H9 (cell line): ENCODE measurements around the gene STARD3. TPM values are rescaled to one million over a fixed set of nuclear protein-coding genes. Genes with fewer than 3 reads are reported as not detected.

Source experiments
- DNase-seq: peaks from one replicate; pipeline ENCODE4 v3.0.0-alpha.2; 2017
- H2AFZ ChIP-seq: one replicate; pipeline ENCODE4 v1.6.1; 2013; ENCODE audit warnings: mild to moderate bottlenecking, low read length, control low read depth, moderate library complexity
- H2AK5ac ChIP-seq: 2 replicates; pipeline ENCODE4 v1.6.1; 2013; ENCODE audit warnings: low read length, control low read depth, mixed read lengths; ENCODE audit not compliant: insufficient read length
- H2BK120ac ChIP-seq: one replicate; pipeline ENCODE4 v1.6.1; 2013; ENCODE audit warnings: low read depth, mild to moderate bottlenecking, low read length, control low read depth, inconsistent platforms; ENCODE audit not compliant: poor library complexity, severe bottlenecking
- H2BK12ac ChIP-seq: 2 replicates; pipeline ENCODE4 v1.6.1; 2013; ENCODE audit warnings: low read length, control low read depth, mixed read lengths, low read depth; ENCODE audit not compliant: insufficient read length
- H2BK15ac ChIP-seq: 2 replicates; pipeline ENCODE4 v1.6.1; 2013; ENCODE audit warnings: low read depth, low read length, control low read depth
- H2BK20ac ChIP-seq: one replicate; pipeline ENCODE4 v1.6.1; 2013; ENCODE audit warnings: low read depth, mild to moderate bottlenecking, low read length, control low read depth, inconsistent platforms; ENCODE audit not compliant: poor library complexity, severe bottlenecking
- H2BK5ac ChIP-seq: 2 replicates; pipeline ENCODE4 v1.6.1; 2013; ENCODE audit warnings: low read length, control low read depth, mixed read lengths; ENCODE audit not compliant: insufficient read length
- H3K14ac ChIP-seq: 2 replicates; pipeline ENCODE4 v1.6.1; 2013; ENCODE audit warnings: low read length, control low read depth; ENCODE audit not compliant: insufficient read depth
- H3K18ac ChIP-seq: 2 replicates; pipeline ENCODE4 v1.6.1; 2013; ENCODE audit warnings: low read depth, mild to moderate bottlenecking, mixed read lengths, low read length, control low read depth; ENCODE audit not compliant: insufficient read length
- H3K23ac ChIP-seq: 2 replicates; pipeline ENCODE4 v1.6.1; 2013; ENCODE audit warnings: low read length, control low read depth, mixed read lengths, low read depth; ENCODE audit not compliant: insufficient read length
- H3K23me2 ChIP-seq: 2 replicates; pipeline ENCODE4 v1.6.1; 2013; ENCODE audit warnings: low read depth, mild to moderate bottlenecking, mixed read lengths, low read length, control low read depth; ENCODE audit not compliant: insufficient read length, poor library complexity, severe bottlenecking
- H3K27ac ChIP-seq: 2 replicates; pipeline ENCODE4 v1.5.1; 2013; ENCODE audit warnings: low read length, control low read depth, mixed read lengths, low read depth; ENCODE audit not compliant: insufficient read length
- H3K27me3 ChIP-seq: 2 replicates; pipeline ENCODE4 v1.6.1; 2013; ENCODE audit warnings: low read length, control low read depth, inconsistent platforms; ENCODE audit not compliant: insufficient read depth
- H3K4ac ChIP-seq: 2 replicates; pipeline ENCODE4 v1.6.1; 2013; ENCODE audit warnings: low read depth, mild to moderate bottlenecking, control low read depth, inconsistent platforms, low read length, moderate library complexity
- H3K4me1 ChIP-seq: 2 replicates; pipeline ENCODE4 v1.6.1; 2013; ENCODE audit warnings: low read length, control low read depth, inconsistent platforms; ENCODE audit not compliant: insufficient read depth
- H3K4me2 ChIP-seq: 2 replicates; pipeline ENCODE4 v1.6.1; 2013; ENCODE audit warnings: low read length, control low read depth, mixed read lengths; ENCODE audit not compliant: insufficient read length, insufficient read depth
- H3K56ac ChIP-seq: 2 replicates; pipeline ENCODE4 v1.6.1; 2013; ENCODE audit warnings: low read depth, mild to moderate bottlenecking, mixed read lengths, low read length, control low read depth; ENCODE audit not compliant: insufficient read length
- H3K79me1 ChIP-seq: 2 replicates; pipeline ENCODE4 v1.6.1; 2013; ENCODE audit warnings: low read depth, mild to moderate bottlenecking, moderate library complexity, low read length, control low read depth, inconsistent platforms; ENCODE audit not compliant: insufficient read depth, poor library complexity, severe bottlenecking
- H3K79me2 ChIP-seq: 2 replicates; pipeline ENCODE4 v1.6.1; 2013; ENCODE audit warnings: low read length, control low read depth, inconsistent platforms; ENCODE audit not compliant: insufficient read depth
- H3K9ac ChIP-seq: 2 replicates; pipeline ENCODE4 v1.6.1; 2013; ENCODE audit warnings: low read length, control low read depth, mixed read lengths; ENCODE audit not compliant: insufficient read length; ENCODE audit errors: extremely low read depth
- H3K9me3 ChIP-seq: one replicate; pipeline ENCODE4 v1.6.1; 2013; ENCODE audit warnings: low read depth, low read length, inconsistent platforms; ENCODE audit not compliant: control insufficient read depth
- H3T11ph ChIP-seq: one replicate; pipeline ENCODE4 v1.6.1; 2013; ENCODE audit warnings: mild to moderate bottlenecking, low read length, control low read depth, inconsistent platforms
- H4K20me1 ChIP-seq: one replicate; pipeline ENCODE4 v1.6.1; 2013; ENCODE audit not compliant: control insufficient read depth, insufficient read length, insufficient read depth
- H4K5ac ChIP-seq: 2 replicates; pipeline ENCODE4 v1.6.1; 2013; ENCODE audit warnings: low read depth, mild to moderate bottlenecking, mixed read lengths, low read length, control low read depth; ENCODE audit not compliant: insufficient read length
- H4K8ac ChIP-seq: replicated peaks from 2 replicates; pipeline ENCODE4 v1.6.1; 2013; ENCODE audit warnings: low read length, control low read depth, mixed read lengths, low read depth; ENCODE audit not compliant: insufficient read length
- H4K91ac ChIP-seq: 2 replicates; pipeline ENCODE4 v1.6.1; 2013; ENCODE audit warnings: low read depth, mild to moderate bottlenecking, moderate library complexity, mixed read lengths, low read length, control low read depth; ENCODE audit not compliant: insufficient read length
- H3K27ac Mint-ChIP-seq, 3 experiments: 2 replicates in 2 of 3; 3 replicates in 1 of 3; pipeline ENCODE4 v1.8.0; 2020 to 2021; ENCODE audit warnings: mixed read lengths in 3 of 3, mild to moderate bottlenecking in 1 of 3, moderate library complexity in 1 of 3
- H3K27me3 Mint-ChIP-seq: 2 replicates; pipeline ENCODE4 v1.8.0; 2021; ENCODE audit warnings: low read depth, mild to moderate bottlenecking, moderate library complexity, mixed read lengths
- H3K36me3 Mint-ChIP-seq, 3 experiments: 2 replicates in 2 of 3; 3 replicates in 1 of 3; pipeline ENCODE4 v1.8.0; 2020 to 2021; ENCODE audit warnings: low read depth in 3 of 3, mixed read lengths in 3 of 3; ENCODE audit not compliant: insufficient read depth in 1 of 3
- H3K4me1 Mint-ChIP-seq, 2 experiments: 2 replicates each; pipeline ENCODE4 v1.8.0; 2020; ENCODE audit warnings: mixed read lengths in 2 of 2
- H3K4me3 Mint-ChIP-seq, 2 experiments: 2 replicates in 1 of 2; 3 replicates in 1 of 2; pipeline ENCODE4 v1.8.0; 2020 to 2021; ENCODE audit warnings: mild to moderate bottlenecking in 2 of 2, mixed read lengths in 2 of 2, moderate library complexity in 1 of 2
- H3K9me3 Mint-ChIP-seq, 2 experiments: 2 replicates in 1 of 2; 3 replicates in 1 of 2; pipeline ENCODE4 v1.8.0; 2020; ENCODE audit warnings: mild to moderate bottlenecking in 2 of 2, mixed read lengths in 2 of 2, moderate library complexity in 1 of 2
- CTCF ChIP-seq: fragments of 200-600 bp; sonication (generic); conservative IDR thresholded peaks from 3 replicates; pipeline ENCODE4 v1.8.0; 2021; ENCODE audit warnings: antibody characterized with exemption, mild to moderate bottlenecking
- WGBS: extraction: QIAGEN DNeasy Blood & Tissue Kit; methylation state at CpG from one replicate; pipeline ENCODE4 v1.1.7; 2013; ENCODE audit warnings: missing lambda C conversion rate, low lambda C conversion rate, mixed read lengths; ENCODE audit not compliant: insufficient read length; ENCODE audit errors: extremely low coverage; 5-methylcytosine and 5-hydroxymethylcytosine counted together
- total RNA-seq: library from RNA; stranded (reverse); gene quantifications from 2 replicates; pipeline ENCODE4 v1.2.1, GENCODE V29; 2021

The STARD3 gene
- total RNA-seq, 1 experiment from 2014 or later: 51.3 TPM

DNA sequence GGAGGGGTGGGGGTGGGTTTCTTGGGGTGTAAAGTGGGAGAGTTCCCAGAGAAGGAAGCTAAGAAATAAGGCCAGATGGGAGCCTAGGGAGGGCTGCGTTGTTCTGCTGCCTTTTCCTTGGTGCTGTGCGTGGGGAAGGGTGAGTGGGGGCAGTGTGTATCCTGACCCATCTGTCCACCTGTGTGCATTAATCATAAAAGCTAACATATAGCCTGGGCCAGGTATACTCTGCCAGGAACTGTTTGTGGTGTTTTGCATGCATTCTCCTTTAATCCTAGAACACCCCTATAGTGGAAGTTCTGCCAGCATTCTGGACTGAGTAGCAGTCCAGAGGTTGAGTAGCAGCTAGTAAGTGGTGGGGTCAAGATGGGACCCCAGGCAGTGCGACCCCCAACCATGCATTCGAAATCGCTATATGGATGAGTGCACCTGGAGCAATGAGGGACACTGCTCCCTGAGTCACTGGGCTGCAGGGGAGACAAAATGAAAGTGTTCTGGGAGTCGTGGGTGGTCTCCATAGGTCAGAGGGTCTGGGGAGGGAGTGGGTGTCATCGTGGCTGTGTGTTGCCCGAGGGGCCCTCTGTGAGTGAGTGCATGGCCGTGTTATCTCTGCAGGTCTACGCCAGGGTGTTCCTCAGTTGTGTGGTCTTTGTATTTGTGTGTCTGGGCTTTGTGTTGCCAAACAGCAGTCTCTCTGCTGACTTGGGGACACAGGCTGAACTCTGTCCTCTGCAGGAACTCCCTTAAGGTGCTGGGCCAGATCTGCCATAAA lies 64.3 kb downstream of the STARD3 start:
- peaks cover 24% of the 10 kb centered on the region for H3K4me1 ChIP-seq
- peaks cover 47% of the 10 kb centered on the region for H3K79me2 ChIP-seq

More for the DNA sequence above, 64.3 kb downstream of the STARD3 start:
- H3K27ac ChIP-seq: no peak overlapping the region
- H2BK15ac ChIP-seq: no peak overlapping the region
- no peak overlapping the region for H3T11ph ChIP-seq
- no peaks in the 10 kb centered on the region for H3K27me3 ChIP-seq
- H4K5ac ChIP-seq: no peak overlapping the region
- no peak overlapping the region for H2BK20ac ChIP-seq
- H4K91ac ChIP-seq: no peak overlapping the region
- H3K79me1 ChIP-seq: no peaks in the 10 kb centered on the region
- no peak for TF ChIP-seq CTCF
- no peak overlapping the region for H2AFZ ChIP-seq
- no peak overlapping the region for H2BK12ac ChIP-seq
- peaks cover 8% of the 10 kb centered on the region for H3K23me2 ChIP-seq
- no peak overlapping the region for H3K56ac ChIP-seq
- H3K9me3 ChIP-seq: no peaks in the 10 kb centered on the region
- H4K8ac ChIP-seq: no peak overlapping the region
- no peak for DNase-seq
- H3K18ac ChIP-seq: no peak overlapping the region
- Mint-ChIP-seq H3K4me3 (peak overlapping the region; percentile 92 to 97), H3K27me3 (no peaks in the 10 kb centered on the region; the same call in 1 of the 2 replicates), H3K27ac (peak overlapping the region; percentile 68 to 88 (median 76); a peak in 6 of 7 replicates), H3K9me3 (no peaks in the 10 kb centered on the region), H3K4me1 (peaks cover 67 to 78% of the 10 kb centered on the region in 2 experiments), H3K36me3 (peaks cover 9 to 33% (median 24%) of the 10 kb centered on the region in 3 experiments)
- H4K20me1 ChIP-seq: no peaks in the 10 kb centered on the region
- H3K23ac ChIP-seq: no peak overlapping the region
- H2BK120ac ChIP-seq: no peak overlapping the region
- peak overlapping the region; percentile 95 for H3K4me2 ChIP-seq
- peak overlapping the region; percentile 61 for H3K9ac ChIP-seq
- H2BK5ac ChIP-seq: no peak overlapping the region
- H2AK5ac ChIP-seq: no peak overlapping the region
- WGBS: no CpG with 5 or more reads among the region's 10 CpGs
- H3K14ac ChIP-seq: no peak overlapping the region
- no peak overlapping the region for H3K4ac ChIP-seq
